ENCODE data around the gene ABL2.

GRCh38 chr1:179253286-179253972 lies 24.0 kb upstream of the ABL2 start:
- TF ChIP-seq, protein P1, sequence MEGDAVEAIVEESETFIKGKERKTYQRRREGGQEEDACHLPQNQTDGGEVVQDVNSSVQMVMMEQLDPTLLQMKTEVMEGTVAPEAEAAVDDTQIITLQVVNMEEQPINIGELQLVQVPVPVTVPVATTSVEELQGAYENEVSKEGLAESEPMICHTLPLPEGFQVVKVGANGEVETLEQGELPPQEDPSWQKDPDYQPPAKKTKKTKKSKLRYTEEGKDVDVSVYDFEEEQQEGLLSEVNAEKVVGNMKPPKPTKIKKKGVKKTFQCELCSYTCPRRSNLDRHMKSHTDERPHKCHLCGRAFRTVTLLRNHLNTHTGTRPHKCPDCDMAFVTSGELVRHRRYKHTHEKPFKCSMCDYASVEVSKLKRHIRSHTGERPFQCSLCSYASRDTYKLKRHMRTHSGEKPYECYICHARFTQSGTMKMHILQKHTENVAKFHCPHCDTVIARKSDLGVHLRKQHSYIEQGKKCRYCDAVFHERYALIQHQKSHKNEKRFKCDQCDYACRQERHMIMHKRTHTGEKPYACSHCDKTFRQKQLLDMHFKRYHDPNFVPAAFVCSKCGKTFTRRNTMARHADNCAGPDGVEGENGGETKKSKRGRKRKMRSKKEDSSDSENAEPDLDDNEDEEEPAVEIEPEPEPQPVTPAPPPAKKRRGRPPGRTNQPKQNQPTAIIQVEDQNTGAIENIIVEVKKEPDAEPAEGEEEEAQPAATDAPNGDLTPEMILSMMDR (IDR thresholded peaks at IDR 0.05) = no peak
- no peak for TF ChIP-seq SIN3A (IDR thresholded peaks at IDR 0.05; ENCODE audit: borderline replicate concordance, insufficient read depth, low read depth, low read length)
- TF ChIP-seq POLR2AphosphoS5 (IDR thresholded peaks at IDR 0.05; ENCODE audit: low read depth, low read length) = no peak
- TF ChIP-seq REST (IDR thresholded peaks at IDR 0.05; ENCODE audit: insufficient read depth in 1 of 2, low read depth in 2 of 2, low read length in 1 of 2) = no peak
- TF ChIP-seq TCF7L2 (IDR thresholded peaks at IDR 0.05; ENCODE audit: low read depth, low read length) = no peak

All from Panc1 (cell line).